H1 (cell line): Measurements from ENCODE around the gene LEKR1. TPM values are rescaled to one million over a fixed set of nuclear protein-coding genes. Genes with fewer than 3 reads are reported as not detected.

Experiments
- BACH1 ChIP-seq: IDR thresholded peaks from 2 replicates; pipeline ENCODE4 v1.6.1; 2012; ENCODE audit warnings: low read length, improper control_type of control experiment
- CREB1 ChIP-seq: IDR thresholded peaks from 2 replicates; pipeline ENCODE4 v1.6.1; 2012; ENCODE audit warnings: inconsistent platforms
- GTF2F1 ChIP-seq: IDR thresholded peaks from 2 replicates; pipeline ENCODE4 v1.6.1; 2012; ENCODE audit warnings: low read depth, low read length, improper control_type of control experiment, borderline replicate concordance
- polyA plus RNA-seq, 7 experiments: library from polyadenylated mRNA; depleted of rRNA in 3 of 7; stranded (reverse) in 5 of 7; unstranded in 2 of 7; fragments of >200 nt in 5 of 7; fragments of 200-250 nt in 2 of 7; gene quantifications; 1 replicate in 5 of 7; 2 replicates in 1 of 7; 4 replicates in 1 of 7; pipeline versions ENCODE4 v1.2.1 to v1.2.3, GENCODE V29; 2011 to 2013; ENCODE audit warnings: missing spikeins in 2 of 7, mixed read lengths in 2 of 7
- total RNA-seq: library from RNA; stranded (reverse); fragmentation: NEBNext Ultra II Directional; extraction: Animal tissue kit (Norgen Biotek cat#: 25700); gene quantifications from 2 replicates; pipeline ENCODE4 v1.2.1, GENCODE V29; 2021

LEKR1 gene
- total and polyA plus RNA-seq, 2 of the 8 experiments (the other 6 are each of a cell fraction or from before 2014, with no cell fraction given) = 0.08 TPM; not detected in 1

DNA sequence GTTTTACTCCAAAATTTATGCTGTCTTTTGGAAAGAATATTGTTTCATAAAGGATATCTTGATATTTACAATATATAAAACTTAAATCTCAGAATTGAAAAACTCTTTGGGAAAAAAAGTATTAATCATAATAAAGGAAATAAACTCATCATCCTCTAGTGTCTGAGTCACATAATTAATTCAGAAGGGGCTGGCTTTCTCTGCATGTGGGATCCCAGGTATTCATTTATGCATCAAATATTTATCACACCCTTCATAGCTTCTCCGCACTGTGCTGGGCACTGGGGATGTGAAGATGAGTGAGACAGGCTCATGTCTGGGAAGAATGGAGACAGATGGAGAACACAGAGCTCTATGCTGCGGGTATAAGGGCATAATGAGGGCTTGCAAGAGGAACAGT is 268.1 kb downstream of the LEKR1 start (continued):
- TF ChIP-seq BACH1 (no peak), CREB1 (no peak), GTF2F1 (no peak)
- TF ChIP-seq, all 59 proteins: peak for 0
